ENCODE results near the gene C14orf180. TPM values are rescaled to one million over a fixed set of nuclear protein-coding genes. Genes with fewer than 3 reads are reported as not detected.
A peak's percentile ranks its signal among the peaks of the same experiment; 100 is the strongest.

Gene C14orf180
- total RNA-seq, 6 experiments from 2014 or later, result 0.35 to 4.0 (median 1.9) TPM

DNA sequence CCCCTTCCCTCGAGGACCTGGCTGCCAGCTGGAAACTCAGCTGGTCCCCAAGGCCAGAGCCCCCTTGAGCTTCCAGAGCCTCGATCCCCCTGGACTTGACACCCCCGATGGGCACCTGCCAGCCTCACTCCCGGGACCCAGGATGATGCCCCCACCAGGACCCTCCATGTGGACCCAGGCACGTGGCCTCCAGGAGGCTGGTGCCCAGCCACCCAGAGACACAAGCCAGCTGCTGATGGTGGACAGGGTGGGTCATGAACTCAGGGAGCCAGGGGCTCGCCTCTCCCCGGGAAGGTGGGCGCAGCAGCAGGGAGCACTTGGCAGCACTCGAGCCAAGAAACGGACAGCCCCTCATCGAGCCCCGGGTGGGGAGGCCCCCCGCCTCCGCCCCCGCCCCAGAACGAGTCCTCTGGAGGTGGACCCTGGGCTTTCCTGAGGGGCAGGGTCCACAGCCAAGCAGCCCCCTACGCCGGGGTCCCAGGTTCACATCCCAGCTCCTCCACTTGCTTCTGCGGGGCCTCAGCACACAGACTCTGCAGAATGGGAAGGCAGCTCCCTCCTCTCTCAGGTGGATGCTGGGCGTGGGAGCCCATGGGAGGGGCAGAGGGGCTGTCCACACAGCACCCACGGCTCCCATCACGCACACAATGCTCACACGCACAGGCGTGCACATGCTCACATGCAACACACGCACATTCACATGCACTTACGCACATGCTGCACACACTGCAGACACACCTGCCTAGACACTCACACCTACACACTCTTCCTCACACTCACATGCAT is 12.1 kb downstream of the C14orf180 start:
- Histone ChIP-seq H3K27ac (no peak overlapping the region), H3K9me3 (no peaks in the 10 kb centered on the region), H3K4me1 (no peaks in the 10 kb centered on the region), H3K36me3 (no peaks in the 10 kb centered on the region), H3K4me3 (no peak overlapping the region), H3K27me3 (no peaks in the 10 kb centered on the region)
- ATAC-seq, result no peak
- TF ChIP-seq CTCF (IDR thresholded peaks at IDR 0.05), result no peak
- no peak for TF ChIP-seq POLR2A (IDR thresholded peaks at IDR 0.05)
- DNase-seq, result peak in 1 of 3 donors; percentile 48
- intact Hi-C loops (cut with DNase I), result no loop called here
- WGBS (ENCODE audit: insufficient coverage, low coverage, low lambda C conversion rate, missing lambda C conversion rate), result 68% methylated on average over 7 of the region's 26 CpGs

- DNase-seq, result peak in 1 of 3 donors; percentile 23
- ATAC-seq, result no peak
- no peaks in the 10 kb centered on the region for H3K27me3 ChIP-seq
- H3K27ac ChIP-seq, result no peak overlapping the region
- H3K36me3 ChIP-seq, result no peaks in the 10 kb centered on the region
- TF ChIP-seq POLR2A (IDR thresholded peaks at IDR 0.05) (no peak), CTCF (IDR thresholded peaks at IDR 0.05) (no peak)
- intact Hi-C loops (cut with DNase I), result no loop called here
- no peak overlapping the region for H3K4me3 ChIP-seq
- 64% methylated on average over 3 of the region's 3 CpGs for WGBS (ENCODE audit: insufficient coverage, low coverage, low lambda C conversion rate, missing lambda C conversion rate)
- no peaks in the 10 kb centered on the region for H3K4me1 ChIP-seq
- no peaks in the 10 kb centered on the region for H3K9me3 ChIP-seq
Measured at GRCh38 chr14:104592292-104592672, 12.7 kb downstream of the C14orf180 start.

DNA sequence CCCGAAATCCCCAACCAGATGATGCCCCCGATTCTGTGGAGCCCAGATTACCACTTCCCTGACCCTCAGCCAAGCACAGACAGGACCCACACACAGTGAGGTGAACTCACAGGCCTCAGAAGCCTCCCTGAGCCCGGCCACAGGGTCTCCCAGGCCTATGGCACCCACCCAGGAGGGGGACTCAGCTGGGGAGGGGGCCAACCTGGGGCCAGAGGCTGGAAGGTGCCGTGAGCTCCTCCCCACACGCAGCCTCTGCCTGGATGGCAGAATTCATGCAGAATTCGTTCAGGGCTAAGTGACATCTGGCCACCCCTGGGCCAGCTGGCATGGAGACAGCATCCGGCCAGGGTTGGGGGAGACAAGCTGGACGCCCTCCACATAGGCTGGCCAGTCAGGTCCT is 13.2 kb downstream of the C14orf180 start:
- WGBS (ENCODE audit: insufficient coverage, low coverage, low lambda C conversion rate, missing lambda C conversion rate), result 17% methylated on average over 2 of the region's 8 CpGs
- TF ChIP-seq CTCF (IDR thresholded peaks at IDR 0.05) (no peak), POLR2A (IDR thresholded peaks at IDR 0.05) (no peak)
- H3K4me3 ChIP-seq, result no peak overlapping the region
- H3K4me1 ChIP-seq, result no peaks in the 10 kb centered on the region
- H3K27ac ChIP-seq, result no peak overlapping the region
- H3K27me3 ChIP-seq, result no peaks in the 10 kb centered on the region
- ATAC-seq (no peak), DNase-seq (peak in 1 of 3 donors; percentile 34)
- intact Hi-C loops (cut with DNase I), result no loop called here
- no peaks in the 10 kb centered on the region for H3K9me3 ChIP-seq
- H3K36me3 ChIP-seq, result no peaks in the 10 kb centered on the region

DNA sequence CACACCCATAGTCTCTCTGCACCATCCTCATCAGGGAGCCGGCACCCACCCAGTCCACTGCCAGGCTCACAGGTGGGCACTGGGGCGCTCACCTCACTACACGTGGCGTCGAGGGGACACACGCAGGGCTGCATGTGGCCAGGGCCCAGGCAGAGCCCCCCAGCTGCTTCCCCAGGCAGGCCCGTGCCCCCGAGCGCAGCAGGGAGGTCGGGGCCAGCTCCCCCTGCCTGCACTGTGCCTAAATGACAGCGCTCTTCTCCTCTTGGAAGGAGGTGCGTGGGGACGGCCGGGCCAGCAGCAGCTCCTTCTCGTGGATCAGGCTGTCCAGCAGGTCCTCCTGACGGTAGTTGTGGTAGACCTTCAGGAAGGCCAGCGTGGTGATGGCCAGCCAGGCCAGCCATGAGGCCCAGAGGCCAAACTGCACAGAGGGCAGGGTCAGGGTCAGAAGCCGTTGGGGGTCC is 13.7 kb downstream of the C14orf180 start:
- Histone ChIP-seq H3K9me3 (no peaks in the 10 kb centered on the region), H3K27me3 (no peaks in the 10 kb centered on the region), H3K36me3 (no peaks in the 10 kb centered on the region), H3K4me3 (no peak overlapping the region), H3K27ac (no peak overlapping the region), H3K4me1 (no peaks in the 10 kb centered on the region)
- DNase-seq (peak in 1 of 3 donors; percentile 48), ATAC-seq (no peak)
- TF ChIP-seq POLR2A (IDR thresholded peaks at IDR 0.05), result no peak
- TF ChIP-seq CTCF (IDR thresholded peaks at IDR 0.05), result no peak
- intact Hi-C loops (cut with DNase I), result no loop called here
- WGBS (ENCODE audit: insufficient coverage, low coverage, low lambda C conversion rate, missing lambda C conversion rate), result 30% methylated on average over 2 of the region's 18 CpGs

Measured in right lobe of liver (tissue), 6 donors.